ENCODE measurements around the gene REXO2. TPM values are rescaled to one million over a fixed set of nuclear protein-coding genes. Genes with fewer than 3 reads are reported as not detected.

The REXO2 gene
- total RNA-seq, 1 experiment from 2014 or later = 123 TPM

- DNase-seq (ENCODE audit: extremely low read depth, low read depth) = no peak
These were observed 1.0 kb downstream of the REXO2 start for GRCh38 chr11:114440121-114440860.

GRCh38 chr11:114440971-114441763, 1.9 kb downstream of the REXO2 start:
- DNase-seq (ENCODE audit: extremely low read depth, low read depth) = no peak

GRCh38 chr11:114441921-114442320, 2.7 kb downstream of the REXO2 start:
- DNase-seq (ENCODE audit: extremely low read depth, low read depth) = no peak

- DNase-seq (ENCODE audit: extremely low read depth, low read depth) = no peak
These were observed 3.3 kb downstream of the REXO2 start for GRCh38 chr11:114442536-114442935.

GRCh38 chr11:114447444-114447843, 8.2 kb downstream of the REXO2 start:
- no peak for DNase-seq (ENCODE audit: extremely low read depth, low read depth)

GRCh38 chr11:114447892-114448291, 8.6 kb downstream of the REXO2 start:
- DNase-seq (ENCODE audit: extremely low read depth, low read depth) = peak; percentile 35

GRCh38 chr11:114448749-114449482, 9.6 kb downstream of the REXO2 start:
- no peak for DNase-seq (ENCODE audit: extremely low read depth, low read depth)

GRCh38 chr11:114449845-114450244, 10.6 kb downstream of the REXO2 start:
- DNase-seq (ENCODE audit: extremely low read depth, low read depth) = no peak

- no peak for DNase-seq (ENCODE audit: extremely low read depth, low read depth)
These were observed 13.1 kb downstream of the REXO2 start for GRCh38 chr11:114452399-114452798.

- no peak for DNase-seq (ENCODE audit: extremely low read depth, low read depth)
These were observed 24.7 kb downstream of the REXO2 start for GRCh38 chr11:114463999-114464398.

- DNase-seq (ENCODE audit: extremely low read depth, low read depth) = no peak
These were observed 27.5 kb downstream of the REXO2 start for GRCh38 chr11:114466742-114467141.

- DNase-seq (ENCODE audit: extremely low read depth, low read depth) = no peak
These were observed 33.4 kb downstream of the REXO2 start for GRCh38 chr11:114472661-114473060.

- DNase-seq (ENCODE audit: extremely low read depth, low read depth) = no peak
These were observed 38.7 kb downstream of the REXO2 start for GRCh38 chr11:114478001-114478410.

- DNase-seq (ENCODE audit: extremely low read depth, low read depth) = no peak
These were observed 39.5 kb downstream of the REXO2 start for GRCh38 chr11:114478768-114479167.

- no peak for DNase-seq (ENCODE audit: extremely low read depth, low read depth)
These were observed 40.1 kb downstream of the REXO2 start for GRCh38 chr11:114479331-114479730.

- no peak for DNase-seq (ENCODE audit: extremely low read depth, low read depth)
These were observed 42.8 kb downstream of the REXO2 start for GRCh38 chr11:114482114-114482513.

- DNase-seq (ENCODE audit: extremely low read depth, low read depth) = no peak
These were observed 44.7 kb downstream of the REXO2 start for GRCh38 chr11:114483929-114484328.

- no peak for DNase-seq (ENCODE audit: extremely low read depth, low read depth)
These were observed 57.6 kb downstream of the REXO2 start for GRCh38 chr11:114496915-114497314.

- no peak for DNase-seq (ENCODE audit: extremely low read depth, low read depth)
These were observed 60.5 kb downstream of the REXO2 start for GRCh38 chr11:114499756-114500155.
